HG03442 (cell line): ENCODE data around the gene GREB1L.

Experiments
- ATAC-seq: cut with Tn5 transposase; IDR thresholded peaks from one replicate; pipeline ENCODE4 v1.9.1; 2021; ENCODE audit warnings: mild to moderate bottlenecking, moderate library complexity; ENCODE audit not compliant: unreplicated experiment

The GREB1L gene

DNA sequence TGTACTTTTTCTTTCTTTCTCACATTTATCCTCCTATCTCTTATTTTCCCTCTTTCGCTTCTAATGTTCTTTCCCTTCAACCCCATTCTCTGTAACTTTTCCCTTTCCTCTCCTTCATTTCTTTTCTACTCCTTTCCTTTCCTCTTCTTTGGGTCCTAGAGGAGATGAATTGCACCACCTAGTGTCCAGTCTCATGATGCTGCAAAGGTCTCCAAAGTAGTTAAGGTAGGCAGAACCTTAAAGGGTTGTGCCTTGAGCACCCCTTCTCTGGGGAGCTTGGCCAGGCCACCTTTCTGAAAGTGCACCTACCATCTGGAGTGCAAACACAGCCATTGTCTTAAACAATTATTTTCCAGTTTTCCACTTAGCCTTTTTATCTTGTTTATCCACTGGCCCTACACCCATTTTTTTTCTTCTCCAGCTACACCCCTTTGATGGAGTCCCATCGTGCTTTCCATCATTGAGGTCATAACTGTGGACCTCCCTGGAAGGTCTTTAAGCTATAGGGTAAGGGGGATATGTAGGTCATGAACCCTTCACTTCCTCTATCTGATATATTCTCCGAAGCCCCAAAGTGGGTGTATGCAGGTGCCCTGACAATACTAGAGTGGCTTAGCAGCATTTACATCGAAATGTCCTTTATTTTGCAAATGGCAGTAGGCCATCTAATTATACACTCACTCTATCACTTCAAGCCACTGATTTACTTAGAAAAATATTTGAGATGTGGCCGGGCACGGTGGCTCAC lies 202.6 kb downstream of the GREB1L start:
- ATAC-seq, result no peak

GRCh38 chr18:21448299-21448698 lies 206.3 kb downstream of the GREB1L start:
- no peak for ATAC-seq

GRCh38 chr18:21449367-21450290 lies 207.6 kb downstream of the GREB1L start:
- no peak for ATAC-seq

- no peak for ATAC-seq
Observed at GRCh38 chr18:21450503-21450902, 208.5 kb downstream of the GREB1L start.

- ATAC-seq, result no peak
Observed at GRCh38 chr18:21450913-21451312, 208.9 kb downstream of the GREB1L start.

DNA sequence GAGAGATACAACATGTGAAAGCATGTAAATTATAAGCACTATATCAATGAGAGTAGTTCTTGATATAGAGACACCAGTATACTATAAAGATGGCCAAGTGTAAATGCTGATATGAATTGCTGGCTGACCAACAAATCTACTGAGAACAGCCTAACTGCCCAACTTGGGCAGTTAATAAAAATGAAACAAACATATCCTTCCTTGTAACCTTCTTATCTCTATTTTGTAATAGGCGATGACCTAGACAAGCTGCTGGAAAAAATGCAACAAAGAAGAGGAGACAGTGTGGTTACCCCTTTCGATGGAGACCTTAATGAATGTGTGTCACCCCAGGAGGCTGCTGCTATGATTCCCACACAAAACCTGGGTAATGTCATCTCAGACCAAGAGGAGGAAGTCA lies 209.8 kb downstream of the GREB1L start:
- ATAC-seq, result no peak

GRCh38 chr18:21452276-21452780 lies 210.3 kb downstream of the GREB1L start:
- ATAC-seq, result no peak

DNA sequence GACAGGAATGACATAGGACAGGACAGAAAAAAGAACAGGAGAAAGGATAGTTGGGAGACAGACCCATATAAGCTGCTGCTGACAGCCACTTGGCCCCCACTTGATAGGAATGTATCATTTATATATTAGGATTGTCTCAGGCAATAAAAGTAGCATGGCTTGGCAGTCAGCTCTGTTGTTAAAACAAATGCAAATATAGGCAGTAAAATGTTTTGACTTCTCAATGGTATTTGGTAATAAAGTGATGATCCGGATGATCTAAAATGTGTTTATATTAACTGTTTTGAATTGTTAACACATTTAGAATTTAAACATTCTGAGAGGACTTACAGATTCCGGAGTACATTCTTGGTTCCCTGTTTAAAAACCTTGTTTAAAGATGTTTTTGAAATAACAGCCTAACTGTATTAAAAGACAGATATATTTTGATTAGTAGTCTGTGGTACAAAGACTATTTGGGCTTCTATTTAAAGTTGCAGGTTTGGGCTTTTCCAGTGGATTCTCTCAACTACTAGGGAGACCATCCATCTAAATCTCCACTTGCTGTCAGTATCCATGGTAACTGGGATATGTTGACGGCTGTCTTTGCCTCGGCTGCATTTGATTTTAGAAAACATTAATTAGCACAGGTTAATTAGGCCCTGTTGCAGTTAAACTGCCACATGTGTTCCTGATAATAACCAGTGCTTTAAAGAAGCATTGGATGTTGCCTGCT lies 210.9 kb downstream of the GREB1L start:
- ATAC-seq, result no peak

DNA sequence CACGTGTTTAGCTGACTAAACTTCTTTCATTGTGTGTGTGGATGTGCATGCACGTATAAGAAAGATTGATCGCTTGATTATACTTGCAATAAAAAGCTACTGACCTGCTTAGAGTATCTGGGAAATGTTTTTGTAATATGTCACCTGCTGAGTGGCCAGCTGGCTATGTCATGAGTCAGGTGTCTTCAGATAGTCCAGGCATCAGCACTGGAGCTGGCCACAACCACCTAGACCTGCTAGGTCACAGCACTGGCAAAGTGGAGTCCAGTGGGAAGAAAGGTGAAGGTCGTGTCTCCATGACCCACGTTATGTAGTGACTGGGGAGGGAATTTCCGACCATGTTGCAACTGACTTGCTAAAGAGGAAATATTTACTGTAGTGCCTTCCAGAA lies 211.5 kb downstream of the GREB1L start:
- no peak for ATAC-seq

DNA sequence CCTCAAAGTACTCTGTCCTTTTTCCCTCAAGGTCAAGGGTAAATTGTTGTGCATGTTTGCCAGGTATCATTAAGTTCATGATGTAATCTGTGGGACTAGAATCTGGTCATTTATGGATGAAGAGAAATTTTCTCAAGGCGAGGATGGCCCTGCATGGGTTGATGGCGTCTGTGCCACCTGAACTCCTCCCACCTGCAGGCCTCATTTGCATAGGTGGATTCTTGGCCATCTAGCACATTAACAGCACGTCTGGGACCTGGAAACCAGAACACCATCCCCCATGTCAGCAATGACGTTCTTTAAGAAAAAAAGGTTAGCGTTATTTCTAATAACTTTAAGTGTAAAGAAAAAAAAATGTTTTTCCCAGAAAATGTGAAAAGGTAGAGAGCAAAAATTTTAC lies 212.7 kb downstream of the GREB1L start:
- ATAC-seq, result no peak

DNA sequence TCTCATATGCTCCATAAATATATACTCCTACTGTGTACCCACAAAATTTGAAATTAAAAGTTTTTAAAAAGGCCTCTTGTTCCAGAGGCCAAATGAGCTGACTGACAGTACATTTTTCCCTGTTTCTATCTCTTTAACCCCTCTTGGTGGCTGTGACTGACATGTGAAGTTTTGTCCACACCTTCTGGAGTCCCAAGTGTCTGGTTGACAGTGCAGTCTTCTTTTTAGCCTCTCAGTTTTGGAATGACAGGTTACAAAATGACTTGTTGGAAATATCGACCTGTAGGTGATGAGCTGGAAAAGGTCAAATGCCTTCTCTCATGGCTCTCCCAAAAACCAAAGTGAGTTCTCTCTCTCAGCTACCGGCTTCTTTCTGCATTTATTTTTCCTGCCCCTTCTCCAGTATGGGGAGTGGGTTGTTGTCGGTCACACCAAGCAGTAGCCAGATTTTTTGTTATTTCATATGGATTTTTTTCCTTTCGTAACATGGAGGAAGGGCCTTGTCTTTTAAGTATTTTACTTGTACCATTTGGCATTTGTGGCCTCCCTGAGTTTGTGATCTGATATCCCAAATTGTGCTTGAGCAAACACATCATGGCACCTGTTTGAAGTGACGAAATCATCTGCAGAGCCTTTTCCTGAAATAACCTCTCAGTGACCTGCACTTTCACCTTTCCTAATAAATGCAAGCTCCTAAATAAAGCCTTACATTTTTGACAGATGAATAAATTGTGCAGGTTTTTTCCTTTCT lies 214.6 kb downstream of the GREB1L start:
- ATAC-seq, result no peak

GRCh38 chr18:21457179-21457535 lies 215.1 kb downstream of the GREB1L start:
- ATAC-seq, result no peak

DNA sequence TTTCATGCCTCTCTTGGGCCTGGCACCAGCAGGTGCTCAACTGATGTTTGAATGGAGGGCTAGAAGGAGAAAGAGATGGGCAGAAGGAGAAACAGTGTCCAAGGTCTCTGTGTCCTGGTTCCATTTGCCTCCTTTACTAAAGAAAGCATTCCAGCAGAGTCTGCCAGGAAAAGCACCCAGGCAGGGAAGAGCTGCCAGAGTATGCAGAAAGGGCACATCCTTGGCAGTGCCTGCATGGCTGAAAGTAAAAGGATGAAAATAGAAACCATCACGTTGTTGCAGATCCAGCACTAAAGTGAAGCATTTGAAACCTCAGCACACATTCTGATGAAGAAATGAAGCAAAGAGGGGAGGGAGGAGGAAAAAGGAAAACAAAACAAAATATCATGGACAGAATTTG lies 216.3 kb downstream of the GREB1L start:
- ATAC-seq, result no peak

DNA sequence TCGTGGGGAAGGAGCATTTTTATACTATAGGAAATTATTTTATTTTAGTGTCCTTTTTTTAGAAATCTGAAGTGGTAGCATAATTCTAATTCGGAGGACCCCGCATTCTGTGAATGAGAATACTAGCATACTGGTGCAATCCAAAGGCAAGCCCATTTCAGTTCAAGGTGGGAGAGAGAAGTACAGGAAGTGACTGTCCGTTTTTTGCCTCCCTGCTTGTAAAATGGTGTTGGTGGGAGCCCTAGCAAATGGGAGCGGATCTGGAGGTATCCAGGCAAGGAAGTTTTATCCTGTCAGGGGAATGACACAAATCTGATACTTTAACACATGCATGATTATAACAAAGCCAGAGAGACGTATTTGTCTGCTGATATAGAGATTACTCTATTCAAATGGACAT lies 216.8 kb downstream of the GREB1L start:
- no peak for ATAC-seq

- no peak for ATAC-seq
Observed at GRCh38 chr18:21459706-21460286, 217.8 kb downstream of the GREB1L start.

- ATAC-seq, result no peak
Observed at GRCh38 chr18:21461460-21461859, 219.4 kb downstream of the GREB1L start.

- no peak for ATAC-seq
Observed at GRCh38 chr18:21463718-21464117, 221.7 kb downstream of the GREB1L start.

GRCh38 chr18:21468514-21469164 lies 226.6 kb downstream of the GREB1L start:
- no peak for ATAC-seq

DNA sequence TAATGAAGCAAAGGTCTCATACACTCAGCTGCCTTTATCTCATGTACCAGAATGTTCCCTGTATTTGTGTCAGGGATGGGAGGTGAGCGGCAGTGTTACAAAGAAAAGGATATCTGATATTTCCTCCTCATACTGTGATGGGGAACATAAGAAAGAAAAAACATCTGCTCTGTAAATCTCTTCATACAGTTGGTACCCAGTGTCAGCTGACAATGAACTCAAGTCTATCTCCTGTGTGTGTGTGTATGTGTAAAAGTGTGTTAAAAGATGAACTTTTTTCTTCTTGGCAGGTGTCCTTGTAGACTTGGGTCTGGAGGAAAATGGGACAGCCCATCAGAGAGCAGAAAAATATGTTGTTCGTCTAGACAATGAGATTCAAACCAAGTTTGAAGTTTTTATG lies 230.7 kb downstream of the GREB1L start:
- no peak for ATAC-seq

GRCh38 chr18:21474621-21475020 lies 232.6 kb downstream of the GREB1L start:
- ATAC-seq, result no peak
